PC-3 (cell line): ENCODE data around the gene EPHA3.

ENCODE experiments used
- EZH2 ChIP-seq: fragments of 300-600 bp; sonication (generic); IDR thresholded peaks from one replicate; pipeline ENCODE4 v1.6.1; 2017; ENCODE audit warnings: antibody characterized with exemption, mild to moderate bottlenecking, low read length; ENCODE audit not compliant: unreplicated experiment
- EZH2phosphoT487 ChIP-seq: fragments of 300-600 bp; sonication (generic); IDR thresholded peaks from 2 replicates; pipeline ENCODE4 v1.6.1; 2018; ENCODE audit warnings: mild to moderate bottlenecking, antibody characterized with exemption, low read length, borderline replicate concordance
- TF ChIP-seq, protein P1 (sequence below): fragments of 300-600 bp; sonication (generic); conservative IDR thresholded peaks from 2 replicates; pipeline ENCODE4 v1.5.1; 2017; ENCODE audit warnings: antibody characterized with exemption, low read depth, mild to moderate bottlenecking, low read length

DNA sequence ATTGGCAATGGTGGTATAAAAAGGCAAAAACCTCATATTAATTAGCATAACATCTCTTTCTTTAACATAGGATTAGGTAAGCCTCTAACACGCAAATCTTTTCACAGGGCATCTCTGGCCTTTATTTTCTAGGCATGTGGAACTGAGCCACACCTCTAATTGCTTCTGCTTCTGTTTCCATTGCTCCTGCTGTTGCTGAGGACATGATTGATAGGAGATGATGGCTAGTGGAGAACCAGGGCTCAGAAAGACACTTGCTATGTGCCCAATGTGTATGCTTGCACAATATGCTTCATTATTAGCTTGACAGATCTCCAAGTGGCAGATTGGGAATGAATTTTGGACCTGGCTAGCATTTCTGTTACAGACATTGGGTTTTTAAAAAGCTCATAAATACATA is 114.5 kb downstream of the EPHA3 start:
- TF ChIP-seq EZH2 = no peak
- TF ChIP-seq, protein P1, sequence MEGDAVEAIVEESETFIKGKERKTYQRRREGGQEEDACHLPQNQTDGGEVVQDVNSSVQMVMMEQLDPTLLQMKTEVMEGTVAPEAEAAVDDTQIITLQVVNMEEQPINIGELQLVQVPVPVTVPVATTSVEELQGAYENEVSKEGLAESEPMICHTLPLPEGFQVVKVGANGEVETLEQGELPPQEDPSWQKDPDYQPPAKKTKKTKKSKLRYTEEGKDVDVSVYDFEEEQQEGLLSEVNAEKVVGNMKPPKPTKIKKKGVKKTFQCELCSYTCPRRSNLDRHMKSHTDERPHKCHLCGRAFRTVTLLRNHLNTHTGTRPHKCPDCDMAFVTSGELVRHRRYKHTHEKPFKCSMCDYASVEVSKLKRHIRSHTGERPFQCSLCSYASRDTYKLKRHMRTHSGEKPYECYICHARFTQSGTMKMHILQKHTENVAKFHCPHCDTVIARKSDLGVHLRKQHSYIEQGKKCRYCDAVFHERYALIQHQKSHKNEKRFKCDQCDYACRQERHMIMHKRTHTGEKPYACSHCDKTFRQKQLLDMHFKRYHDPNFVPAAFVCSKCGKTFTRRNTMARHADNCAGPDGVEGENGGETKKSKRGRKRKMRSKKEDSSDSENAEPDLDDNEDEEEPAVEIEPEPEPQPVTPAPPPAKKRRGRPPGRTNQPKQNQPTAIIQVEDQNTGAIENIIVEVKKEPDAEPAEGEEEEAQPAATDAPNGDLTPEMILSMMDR = no peak
- no peak for TF ChIP-seq EZH2phosphoT487
